OCI-LY1 (cell line): ENCODE results near the gene CILP2.

Source experiments
- H2AFZ ChIP-seq: fragments of 200-600 bp; sonication (generic), shearing (Covaris generic); 2 replicates; pipeline ENCODE4 v1.6.0; 2014; ENCODE audit warnings: antibody characterized with exemption, mild to moderate bottlenecking, low read length
- H3F3A ChIP-seq: fragments of 200-600 bp; sonication (generic), shearing (Covaris generic); 2 replicates; pipeline ENCODE4 v1.6.0; 2014; ENCODE audit warnings: mild to moderate bottlenecking, antibody characterized with exemption, low read length, moderate library complexity; ENCODE audit not compliant: insufficient read depth
- H3K27ac ChIP-seq: fragments of 200-600 bp; sonication (generic); 2 replicates; pipeline ENCODE4 v1.5.1; 2014; ENCODE audit warnings: low read length, mixed run types, mild to moderate bottlenecking, low read depth; ENCODE audit not compliant: poor library complexity, severe bottlenecking
- H3K27me3 ChIP-seq: fragments of 200-600 bp; sonication (generic); 2 replicates; pipeline ENCODE4 v1.6.0; 2014; ENCODE audit warnings: antibody characterized with exemption, mild to moderate bottlenecking, low read length, moderate library complexity; ENCODE audit not compliant: insufficient read depth
- H3K36me3 ChIP-seq: fragments of 200-600 bp; sonication (generic); 2 replicates; pipeline ENCODE4 v1.6.1; 2014; ENCODE audit warnings: mild to moderate bottlenecking, antibody characterized with exemption, low read length, moderate library complexity, mixed read lengths; ENCODE audit not compliant: insufficient read depth
- H3K4me1 ChIP-seq: fragments of 200-600 bp; sonication (generic); 2 replicates; pipeline ENCODE4 v1.5.1; 2014; ENCODE audit warnings: mild to moderate bottlenecking, low read length, moderate library complexity; ENCODE audit not compliant: insufficient read depth, severe bottlenecking
- H3K4me2 ChIP-seq: fragments of 200-600 bp; sonication (generic), shearing (Covaris generic); 2 replicates; pipeline ENCODE4 v1.6.1; 2014; ENCODE audit warnings: low read length
- H3K4me3 ChIP-seq: fragments of 200-600 bp; sonication (generic); 2 replicates; pipeline ENCODE4 v1.5.1; 2014; ENCODE audit warnings: low read length, low read depth, mild to moderate bottlenecking, mixed read lengths; ENCODE audit not compliant: poor library complexity, severe bottlenecking
- H3K79me2 ChIP-seq: fragments of 200-600 bp; shearing (Covaris generic); 2 replicates; pipeline ENCODE4 v1.6.1; 2016; ENCODE audit warnings: mixed run types, low read length, mixed read lengths; ENCODE audit not compliant: insufficient read depth
- H3K9ac ChIP-seq: fragments of 200-600 bp; sonication (generic), shearing (Covaris generic); 2 replicates; pipeline ENCODE4 v1.6.1; 2014; ENCODE audit warnings: mild to moderate bottlenecking, low read length, mixed read lengths
- H3K9me2 ChIP-seq: fragments of 200-600 bp; sonication (generic), shearing (Covaris generic); 2 replicates; pipeline ENCODE4 v1.6.1; 2014; ENCODE audit warnings: low read depth, mild to moderate bottlenecking, low read length, mixed read lengths
- H3K9me3 ChIP-seq: fragments of 200-600 bp; shearing (Covaris generic); 2 replicates; pipeline ENCODE4 v1.6.1; 2014; ENCODE audit warnings: low read length, mixed read lengths
- H4K20me1 ChIP-seq: fragments of 200-600 bp; sonication (generic), shearing (Covaris generic); 2 replicates; pipeline ENCODE4 v1.6.0; 2016; ENCODE audit warnings: mild to moderate bottlenecking, low read length; ENCODE audit not compliant: insufficient read depth
- CTCF ChIP-seq: fragments of 200-600 bp; sonication (generic), shearing (Covaris generic); IDR thresholded peaks from 2 replicates; pipeline ENCODE4 v1.5.1; 2017; ENCODE audit warnings: mild to moderate bottlenecking, antibody characterized with exemption, low read length, moderate library complexity, mixed read lengths
- EZH2 ChIP-seq: fragments of 200-600 bp; sonication (generic), shearing (Covaris generic); IDR thresholded peaks from 2 replicates; pipeline ENCODE4 v1.8.0; 2017; ENCODE audit warnings: borderline replicate concordance, mixed run types, mild to moderate bottlenecking, antibody characterized with exemption, low read length, moderate library complexity, mixed read lengths

Gene CILP2

DNA sequence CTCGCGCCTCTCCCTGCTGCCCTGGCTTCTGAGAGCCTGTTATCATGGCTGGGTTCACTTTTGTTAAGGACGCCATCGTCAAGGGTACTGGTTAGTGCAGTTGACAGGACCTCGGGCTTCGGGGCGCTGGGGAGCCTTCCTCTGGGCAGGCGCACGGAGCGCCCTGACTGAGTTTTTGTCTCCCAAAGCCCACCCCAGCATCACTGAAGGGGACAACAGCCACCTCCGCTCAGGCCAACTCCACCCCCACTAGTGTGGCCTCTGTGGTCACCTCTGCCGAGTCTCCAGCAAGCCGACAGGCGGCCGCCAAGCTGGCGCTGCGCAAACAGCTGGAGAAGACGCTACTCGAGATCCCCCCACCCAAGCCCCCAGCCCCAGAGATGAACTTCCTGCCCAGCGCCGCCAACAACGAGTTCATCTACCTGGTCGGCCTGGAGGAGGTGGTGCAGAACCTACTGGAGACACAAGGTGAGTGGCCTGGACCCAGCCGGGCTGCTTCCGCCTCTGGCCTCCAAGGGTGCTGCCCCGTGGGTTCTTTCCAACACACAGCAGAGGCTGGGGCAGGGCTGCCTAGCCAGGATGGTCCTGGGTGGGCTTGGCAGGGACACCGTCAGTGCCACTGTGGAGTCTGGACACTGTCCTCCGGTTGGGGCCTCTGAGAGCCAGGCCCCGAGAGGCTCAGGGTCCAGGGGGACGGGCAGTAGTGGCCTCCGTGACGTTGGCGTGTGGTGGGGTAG, 39.6 kb upstream of the CILP2 start:
- TF ChIP-seq EZH2, result no peak
- no peak for TF ChIP-seq CTCF
- no peak overlapping the region for H3K27ac ChIP-seq
- no peak overlapping the region for H3K4me2 ChIP-seq
- no peaks in the 10 kb centered on the region for H3K9me2 ChIP-seq
- no peaks in the 10 kb centered on the region for H3K79me2 ChIP-seq
- no peaks in the 10 kb centered on the region for H3K4me1 ChIP-seq
- H3K9me3 ChIP-seq, result no peaks in the 10 kb centered on the region
- peaks cover 97% of the 10 kb centered on the region for H3K36me3 ChIP-seq
- no peaks in the 10 kb centered on the region for H3F3A ChIP-seq
- H3K9ac ChIP-seq, result no peak overlapping the region
- H3K4me3 ChIP-seq, result no peak overlapping the region
- no peaks in the 10 kb centered on the region for H3K27me3 ChIP-seq
- no peak overlapping the region for H2AFZ ChIP-seq
- no peaks in the 10 kb centered on the region for H4K20me1 ChIP-seq

DNA sequence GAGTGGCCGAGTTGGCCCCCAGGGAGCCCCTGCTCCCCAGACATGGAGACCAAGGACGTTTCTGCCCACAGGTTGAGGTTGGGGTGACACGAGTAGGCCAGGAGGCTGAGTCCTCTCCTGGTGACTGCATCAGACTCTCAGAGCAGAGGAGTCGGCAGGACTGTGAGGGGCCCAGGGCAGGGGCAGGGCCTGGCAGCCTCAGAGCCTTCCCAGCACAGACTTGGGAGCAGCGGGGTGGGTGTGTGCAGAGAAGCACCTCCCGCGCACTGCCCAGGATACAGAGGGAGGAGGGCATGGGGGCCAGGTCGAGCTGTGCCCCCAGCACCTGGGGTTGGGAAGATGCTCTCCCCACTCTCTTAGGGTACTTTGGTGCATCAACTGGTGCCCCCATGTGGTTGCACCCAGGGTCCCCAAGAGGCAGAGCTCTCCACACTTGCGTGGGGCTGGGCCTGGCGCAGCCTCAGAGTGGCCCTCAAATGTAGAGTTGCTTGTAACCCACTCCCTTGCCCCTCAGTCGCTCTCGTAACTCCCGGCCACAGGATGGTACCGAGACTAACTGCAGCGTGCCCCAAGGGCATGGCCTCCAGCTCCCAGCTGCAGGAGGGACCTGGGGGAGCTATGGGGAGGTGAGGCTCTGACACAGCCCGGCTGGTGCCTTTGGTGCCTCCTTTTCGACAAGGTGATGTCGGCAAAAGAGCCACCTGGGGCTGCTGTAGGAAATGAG, 38.6 kb upstream of the CILP2 start:
- H4K20me1 ChIP-seq, result no peaks in the 10 kb centered on the region
- no peaks in the 10 kb centered on the region for H3F3A ChIP-seq
- H3K4me2 ChIP-seq, result no peak overlapping the region
- no peak for TF ChIP-seq EZH2
- no peak for TF ChIP-seq CTCF
- no peak overlapping the region for H3K9ac ChIP-seq
- H3K36me3 ChIP-seq, result peaks cover 98% of the 10 kb centered on the region
- H3K27ac ChIP-seq, result no peak overlapping the region
- H3K4me1 ChIP-seq, result no peaks in the 10 kb centered on the region
- no peaks in the 10 kb centered on the region for H3K79me2 ChIP-seq
- H2AFZ ChIP-seq, result no peak overlapping the region
- no peak overlapping the region for H3K4me3 ChIP-seq
- no peaks in the 10 kb centered on the region for H3K27me3 ChIP-seq
- H3K9me3 ChIP-seq, result no peaks in the 10 kb centered on the region
- no peaks in the 10 kb centered on the region for H3K9me2 ChIP-seq

- H3K9me2 ChIP-seq, result no peaks in the 10 kb centered on the region
- H3K4me3 ChIP-seq, result no peak overlapping the region
- H3K4me1 ChIP-seq, result no peaks in the 10 kb centered on the region
- H3K4me2 ChIP-seq, result no peak overlapping the region
- H3F3A ChIP-seq, result no peaks in the 10 kb centered on the region
- no peaks in the 10 kb centered on the region for H3K79me2 ChIP-seq
- H2AFZ ChIP-seq, result no peak overlapping the region
- no peak overlapping the region for H3K27ac ChIP-seq
- no peak overlapping the region for H3K9ac ChIP-seq
- H3K9me3 ChIP-seq, result no peaks in the 10 kb centered on the region
- H3K27me3 ChIP-seq, result no peaks in the 10 kb centered on the region
- no peaks in the 10 kb centered on the region for H4K20me1 ChIP-seq
- TF ChIP-seq EZH2, result no peak
- no peak for TF ChIP-seq CTCF
- H3K36me3 ChIP-seq, result peaks cover 100% of the 10 kb centered on the region
Observed at GRCh38 chr19:19500975-19501644, 37.0 kb upstream of the CILP2 start.
